Heart left ventricle (tissue), 16 donors: ENCODE results near the gene JOSD2. TPM values are rescaled to one million over a fixed set of nuclear protein-coding genes. Genes with fewer than 3 reads are reported as not detected.

Experiments
- ATAC-seq, 4 donors: fragments of 200-7000 bp; cut with Tn5 transposase; one replicate each; pipeline ENCODE4 v1.9.1; 2020 to 2022; ENCODE audit warnings: moderate library complexity in 4 of 4, mild to moderate bottlenecking in 3 of 4, moderate number of reproducible peaks in 1 of 4
- DNase-seq, 5 donors: peaks; one replicate each; pipeline ENCODE4 v3.0.0-alpha.2; 2020
- H3K27ac ChIP-seq, 12 donors: fragments of 200-600 bp; sonication (generic) in 4 of 12; one replicate each; pipeline versions ENCODE4 v1.5.0 to v1.8.0; 2016 to 2022; ENCODE audit warnings: mild to moderate bottlenecking in 2 of 12
- H3K27me3 ChIP-seq, 9 donors: fragments of 200-600 bp; sonication (generic) in 2 of 9; one replicate each; pipeline versions ENCODE4 v1.5.1 to v1.8.0; 2016 to 2022; ENCODE audit warnings: mild to moderate bottlenecking in 3 of 9
- H3K36me3 ChIP-seq, 9 donors: fragments of 200-600 bp; sonication (generic) in 2 of 9; one replicate each; pipeline versions ENCODE4 v1.5.0 to v1.8.0; 2018 to 2022; ENCODE audit warnings: mild to moderate bottlenecking in 2 of 9
- H3K4me1 ChIP-seq, 12 donors: fragments of 200-600 bp; sonication (generic) in 4 of 12; one replicate each; pipeline versions ENCODE4 v1.5.0 to v1.8.0; 2016 to 2022; ENCODE audit warnings: mild to moderate bottlenecking in 3 of 12
- H3K4me3 ChIP-seq, 12 donors: fragments of 200-600 bp; sonication (generic) in 4 of 12; one replicate each; pipeline versions ENCODE4 v1.5.0 to v1.8.0; 2017 to 2022; ENCODE audit warnings: mild to moderate bottlenecking in 9 of 12, moderate library complexity in 4 of 12
- H3K9me3 ChIP-seq, 12 donors: fragments of 200-600 bp; sonication (generic) in 4 of 12; one replicate each; pipeline versions ENCODE4 v1.5.0 to v1.8.0; 2016 to 2022; ENCODE audit warnings: mild to moderate bottlenecking in 1 of 12
- CTCF ChIP-seq, 12 donors: fragments of 200-600 bp; sonication (generic) in 4 of 12; IDR thresholded peaks; one replicate each; pipeline versions ENCODE4 v1.5.0 to v1.8.0; 2018 to 2022; ENCODE audit warnings: antibody characterized with exemption in 12 of 12, mild to moderate bottlenecking in 5 of 12
- POLR2A ChIP-seq, 2 donors: fragments of 450-650 bp; IDR thresholded peaks; one replicate each; pipeline ENCODE4 v1.6.1; 2017; ENCODE audit warnings: antibody characterized with exemption in 2 of 2, mild to moderate bottlenecking in 2 of 2, moderate library complexity in 2 of 2
- WGBS, 4 donors: extraction: QIAGEN DNeasy Blood & Tissue Kit in 2 of 4; methylation state at CpG; one replicate each; pipeline versions ENCODE4 v1.1.5 to v1.1.7; 2013 to 2018; 5-methylcytosine and 5-hydroxymethylcytosine counted together
- intact Hi-C, 10 donors: fragments of 100-400 bp; cut with DNase I; formaldehyde crosslinking; loops; one replicate each; pipeline versions ENCODE4 v1.11.1 to v1.14.2; 2022
- polyA plus RNA-seq, 2 donors: library from polyadenylated mRNA; stranded (reverse); fragments of 200-250 nt; gene quantifications; one replicate each; pipeline ENCODE4 v1.2.3, GENCODE V29; 2013
- total RNA-seq, 9 donors: library from RNA; depleted of rRNA in 2 of 9; stranded (reverse); fragments of >200 nt in 2 of 9; fragmentation: NEBNext Ultra II Directional in 3 of 9; extraction: Animal tissue kit (Norgen Biotek cat#: 25700) in 3 of 9; gene quantifications; one replicate each; pipeline versions ENCODE4 v1.1.0 to v1.2.4, GENCODE V29; 2016 to 2023
- donor health status: ischemic (EF 13 %, LVEDD 7.1; RV severe dilation, severe dysfunction).
- donor health status: healthy with polysubstance abuse.
- donor health status: DM: no; HTN: yes; CAD: no.
- donor health status: DM: no; HTN: no; CAD: no.
- donor health status: ischemic (EF 25% LVEDD 6.9; RV normal size, moderate dysfunction).
- donor health status: ischemic (EF 25% LVEDD 5.7; RV mildly dilated, moderate dysfunction).
- donor health status: healthy.
- donor health status: DM: yes; HTN: yes; CAD: no.
- donor health status: ischemic (EF 35%, LVEDD 5.7; RV mildly dilated, moderate dysfunction).
- donor health status: nonischemic (EF 11% LVEDD 7.7; RV severe dilation, severe dysfunction).
- donor health status: DM: yes; HTN: yes; CAD: no.
- donor health status: PGD.
- donor health status: ischemic (EF 29% LVEDD 5.4; RV normal size, mild dysfunction).
- donor health status: nonischemic (EF 23%, LVEDD 6.1; RV moderate dilation, normal function).

The JOSD2 gene
- total and polyA plus RNA-seq, 11 donors = 18.7 to 49.7 (median 30.8) TPM

GRCh38 chr19:50549927-50550593 lies 39.1 kb upstream of the JOSD2 start:
- TF ChIP-seq CTCF (IDR thresholded peaks at IDR 0.05) (no peak), POLR2A (IDR thresholded peaks at IDR 0.05) (no peak)
- WGBS, 4 donors = 74 to 80% (median 78%) methylated on average over 13 to 17 of the region's 17 CpGs
- Histone ChIP-seq H3K36me3 (no peaks in the 10 kb centered on the region), H3K27ac (no peak overlapping the region), H3K27me3 (peaks cover 0 to 45% (median 12%) of the 10 kb centered on the region in 9 donors), H3K4me3 (peak overlapping the region in 1 of 12 donors; percentile 44), H3K9me3 (no peaks in the 10 kb centered on the region), H3K4me1 (peaks cover 0 to 8% (median 0%) of the 10 kb centered on the region in 12 donors)
- DNase-seq (no peak), ATAC-seq (no peak)
- intact Hi-C loops = no loop called here

GRCh38 chr19:50549059-50549926 lies 38.3 kb upstream of the JOSD2 start:
- no peak for TF ChIP-seq CTCF (IDR thresholded peaks at IDR 0.05)
- no peak for TF ChIP-seq POLR2A (IDR thresholded peaks at IDR 0.05)
- ATAC-seq (no peak), DNase-seq (no peak)
- no peak overlapping the region for H3K4me3 ChIP-seq
- WGBS, 4 donors = 82 to 88% (median 85%) methylated on average over 20 to 22 of the region's 22 CpGs
- H3K9me3 ChIP-seq = no peaks in the 10 kb centered on the region
- H3K27ac ChIP-seq = no peak overlapping the region
- intact Hi-C loops = no loop called here
- H3K4me1 ChIP-seq = peaks cover 0 to 8% (median 0%) of the 10 kb centered on the region in 12 donors
- no peaks in the 10 kb centered on the region for H3K36me3 ChIP-seq
- peaks cover 0 to 37% (median 12%) of the 10 kb centered on the region in 9 donors for H3K27me3 ChIP-seq

GRCh38 chr19:50548191-50549058 lies 37.4 kb upstream of the JOSD2 start:
- no peak for ATAC-seq
- 74 to 80% (median 76%) methylated on average over 19 to 45 of the region's 45 CpGs for WGBS, 4 donors

More at GRCh38 chr19:50548191-50549058, 37.4 kb upstream of the JOSD2 start:
- intact Hi-C loops = no loop called here
- H3K9me3 ChIP-seq = no peaks in the 10 kb centered on the region
- no peak for DNase-seq
- H3K36me3 ChIP-seq = no peaks in the 10 kb centered on the region
- TF ChIP-seq CTCF (IDR thresholded peaks at IDR 0.05) (no peak), POLR2A (IDR thresholded peaks at IDR 0.05) (no peak)
- H3K27me3 ChIP-seq = peaks cover 0 to 31% (median 12%) of the 10 kb centered on the region in 9 donors
- H3K27ac ChIP-seq = no peak overlapping the region
- H3K4me3 ChIP-seq = no peak overlapping the region
- peaks cover 0 to 8% (median 0%) of the 10 kb centered on the region in 12 donors for H3K4me1 ChIP-seq
